Hematopoietic multipotent progenitor cell treated with erythropoietin and hydrocortisone succinate and interleukin-3 and kit ligand, for 15 days (in vitro differentiated cells): ENCODE results near the gene ZNF385A.

Experiments used
- DNase-seq: peaks from one replicate; pipeline ENCODE4 v3.0.0-alpha.2; 2015; ENCODE audit warnings: low spot score

Gene ZNF385A

GRCh38 chr12:54373649-54374561, 10.6 kb downstream of the ZNF385A start:
- no peak for DNase-seq

GRCh38 chr12:54372113-54372806, 12.3 kb downstream of the ZNF385A start:
- no peak for DNase-seq

GRCh38 chr12:54371328-54372112, 13.0 kb downstream of the ZNF385A start:
- no peak for DNase-seq

GRCh38 chr12:54370171-54370730, 14.3 kb downstream of the ZNF385A start:
- DNase-seq, result no peak

- no peak for DNase-seq
Measured at GRCh38 chr12:54369597-54370131, 14.9 kb downstream of the ZNF385A start.

- peak; percentile 87 for DNase-seq
Measured at GRCh38 chr12:54368709-54369596, 15.6 kb downstream of the ZNF385A start.

GRCh38 chr12:54368025-54368708, 16.4 kb downstream of the ZNF385A start:
- no peak for DNase-seq

- no peak for DNase-seq
Measured at GRCh38 chr12:54364413-54364812, 20.1 kb downstream of the ZNF385A start, which contains the start of gene GPR84. TSS of gene GPR84 (minus strand) at chr12:54364486. CDS start at chr12:54363851, 635 bp downstream.

GRCh38 chr12:54363618-54364017, 20.9 kb downstream of the ZNF385A start:
- no peak for DNase-seq

GRCh38 chr12:54363047-54363446, 21.5 kb downstream of the ZNF385A start:
- DNase-seq, result no peak

GRCh38 chr12:54360717-54361456, 23.6 kb downstream of the ZNF385A start:
- peak; percentile 74 for DNase-seq

- no peak for DNase-seq
Measured at GRCh38 chr12:54359762-54360351, 24.7 kb downstream of the ZNF385A start.

- peak; percentile 74 for DNase-seq
Measured at GRCh38 chr12:54358945-54359761, 25.4 kb downstream of the ZNF385A start.

GRCh38 chr12:54358191-54358944, 26.2 kb downstream of the ZNF385A start:
- DNase-seq, result no peak

GRCh38 chr12:54357506-54358190, 26.9 kb downstream of the ZNF385A start:
- DNase-seq, result no peak

- no peak for DNase-seq
Measured at GRCh38 chr12:54356951-54357356, 27.6 kb downstream of the ZNF385A start.

- DNase-seq, result no peak
Measured at GRCh38 chr12:54356228-54356627, 28.3 kb downstream of the ZNF385A start.
